ENCODE measurements around the gene NRSN2.

GRCh38 chr20:325889-326644 is 20.8 kb upstream of the NRSN2 start:
- no peak for TF ChIP-seq CTCF (IDR thresholded peaks at IDR 0.05)
- no peak for TF ChIP-seq POLR2A (IDR thresholded peaks at IDR 0.05)
